ENCODE measurements around the gene AICDA.

The AICDA gene

DNA sequence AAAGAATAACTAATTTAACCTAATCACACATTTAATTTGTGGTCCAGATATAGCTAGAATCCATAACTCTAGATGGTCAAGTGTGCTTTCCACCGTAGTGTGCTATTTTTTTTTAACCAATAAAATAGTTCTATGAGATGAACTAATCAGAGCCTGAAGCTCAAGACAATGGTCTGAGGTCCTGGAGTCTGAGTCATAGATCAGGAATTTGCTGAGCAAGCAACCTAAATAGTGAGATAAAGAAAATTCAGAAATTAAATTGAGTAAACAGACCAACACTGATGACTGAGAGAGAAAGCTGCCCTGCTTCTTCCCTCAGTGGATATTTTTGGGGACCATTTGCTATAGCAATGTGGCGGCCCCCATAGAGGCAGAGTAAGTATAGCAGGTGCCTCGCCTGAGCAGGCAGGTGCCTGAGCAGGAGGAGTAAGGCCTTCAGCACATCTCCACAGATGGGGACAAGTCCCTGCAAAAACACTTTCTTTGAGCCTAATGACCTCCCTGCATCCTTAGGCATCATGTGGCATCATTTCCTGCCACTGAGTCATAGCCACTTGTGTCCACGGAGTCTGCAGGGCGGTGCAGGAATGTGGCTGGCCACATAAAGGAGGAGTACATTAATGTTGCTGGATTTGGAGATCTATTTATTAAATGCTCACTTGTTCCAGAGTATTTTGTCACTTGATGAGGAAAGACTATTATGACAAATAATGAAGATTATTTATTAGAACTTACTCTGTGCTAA lies 58.0 kb downstream of the AICDA start:
- DNase-seq (ENCODE audit: low read depth, low spot score), result no peak

DNA sequence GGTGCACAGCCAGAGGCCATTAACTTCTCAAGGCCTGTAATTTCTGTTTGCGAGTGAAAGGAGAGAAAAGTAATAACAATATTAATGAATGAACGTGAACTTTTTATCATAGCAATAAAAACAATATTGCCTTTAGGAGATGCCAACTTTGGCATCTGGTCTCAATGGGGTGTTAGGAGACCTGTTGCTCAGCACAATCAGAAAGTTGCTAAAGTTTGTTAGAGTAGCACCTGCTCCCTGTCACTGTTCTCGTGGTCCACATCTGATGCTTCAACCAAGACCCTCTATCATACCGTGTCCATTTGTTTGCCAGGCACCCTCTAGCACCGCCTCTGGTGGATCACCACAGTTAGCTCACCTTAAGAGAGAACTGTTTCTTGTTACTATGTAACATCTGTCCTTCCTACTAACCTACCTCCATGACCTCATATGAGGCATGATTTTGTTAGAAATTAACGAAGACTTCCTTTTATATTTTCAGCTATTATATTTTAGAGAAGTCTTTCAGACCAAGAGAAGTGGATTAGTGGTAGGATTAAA lies 59.5 kb downstream of the AICDA start:
- DNase-seq (ENCODE audit: low read depth, low spot score), result no peak
